GM21447 (cell line): ENCODE results near the gene HHAT.

Source experiments
- ATAC-seq: cut with Tn5 transposase; IDR thresholded peaks from one replicate; pipeline ENCODE4 v1.9.1; 2021; ENCODE audit not compliant: unreplicated experiment

HHAT gene

GRCh38 chr1:210663730-210664573 lies 335.2 kb downstream of the HHAT start:
- ATAC-seq, result no peak

- ATAC-seq, result no peak
Observed at GRCh38 chr1:210669951-210670350, 341.2 kb downstream of the HHAT start.

- ATAC-seq, result no peak
Observed at GRCh38 chr1:210674151-210674550, 345.4 kb downstream of the HHAT start.

DNA sequence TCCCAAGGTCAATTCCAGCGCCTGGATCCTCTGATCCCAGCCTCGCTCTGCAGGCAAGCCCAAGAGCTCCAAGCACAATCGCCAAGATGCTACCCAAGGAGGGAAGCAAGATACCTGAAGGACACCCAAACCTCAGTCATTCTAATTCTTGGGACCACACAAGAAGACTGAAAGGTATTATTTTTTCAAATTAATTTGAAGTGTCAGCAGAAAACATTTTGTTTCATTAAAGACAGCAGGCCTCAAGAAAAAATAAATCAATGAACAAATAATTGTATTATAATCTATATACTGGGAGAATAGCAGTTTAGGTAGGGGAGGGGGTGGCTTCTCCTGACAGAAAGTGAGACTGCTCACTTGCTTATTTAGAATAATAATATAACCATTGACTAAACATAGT lies 347.8 kb downstream of the HHAT start:
- no peak for ATAC-seq

GRCh38 chr1:210677533-210677932 lies 348.8 kb downstream of the HHAT start:
- no peak for ATAC-seq

DNA sequence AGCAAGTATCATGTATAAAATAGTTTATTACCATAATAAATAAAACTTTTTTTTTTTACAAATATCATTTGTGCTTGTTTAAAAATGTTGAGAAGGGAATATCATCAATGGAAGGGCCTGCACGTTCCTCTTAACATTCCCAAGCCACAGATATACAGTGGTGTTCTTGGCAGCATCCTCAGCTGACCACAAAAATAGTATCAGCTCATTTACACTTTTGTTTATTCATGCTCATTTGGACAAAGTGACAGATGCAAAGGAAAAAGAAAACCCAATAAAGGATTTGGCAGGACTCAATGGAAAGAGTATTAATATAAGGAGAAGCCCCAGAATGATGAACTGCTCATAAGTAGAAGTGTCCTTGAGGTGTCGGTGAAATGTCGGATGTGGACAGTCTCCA lies 349.6 kb downstream of the HHAT start:
- ATAC-seq, result no peak

GRCh38 chr1:210681158-210681557 lies 352.5 kb downstream of the HHAT start:
- ATAC-seq, result no peak

DNA sequence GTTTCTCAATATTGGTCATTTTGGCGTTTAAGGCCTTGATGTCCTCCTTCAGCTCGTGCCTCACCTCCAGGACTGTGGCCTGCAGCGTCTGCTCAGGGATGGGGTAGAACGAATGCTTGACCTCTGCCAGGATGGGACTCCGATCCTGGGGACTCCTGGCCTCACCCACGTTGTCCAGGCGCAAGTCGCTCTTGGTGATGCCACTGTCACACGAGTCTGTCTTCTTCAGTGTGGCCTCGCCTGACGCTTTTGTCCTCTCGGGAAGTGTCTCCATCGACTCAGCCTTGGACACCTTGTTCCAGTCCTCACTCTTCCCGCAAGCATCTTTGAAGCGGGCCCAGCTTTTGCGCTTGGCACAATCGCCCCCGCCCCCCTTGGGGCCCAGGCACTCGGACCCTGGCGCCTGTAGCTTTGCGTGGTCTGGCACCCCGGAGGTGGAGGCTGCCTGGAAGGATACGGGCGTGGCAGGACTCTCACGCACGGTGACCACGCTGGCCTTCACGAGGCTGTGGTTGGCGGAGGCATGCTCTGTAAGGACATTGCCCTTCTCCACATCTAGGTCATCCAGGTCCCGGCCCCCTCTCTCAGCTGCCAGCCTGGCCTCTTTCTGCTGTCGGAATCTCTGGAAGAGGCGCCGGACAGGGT lies 354.8 kb downstream of the HHAT start:
- ATAC-seq, result no peak

DNA sequence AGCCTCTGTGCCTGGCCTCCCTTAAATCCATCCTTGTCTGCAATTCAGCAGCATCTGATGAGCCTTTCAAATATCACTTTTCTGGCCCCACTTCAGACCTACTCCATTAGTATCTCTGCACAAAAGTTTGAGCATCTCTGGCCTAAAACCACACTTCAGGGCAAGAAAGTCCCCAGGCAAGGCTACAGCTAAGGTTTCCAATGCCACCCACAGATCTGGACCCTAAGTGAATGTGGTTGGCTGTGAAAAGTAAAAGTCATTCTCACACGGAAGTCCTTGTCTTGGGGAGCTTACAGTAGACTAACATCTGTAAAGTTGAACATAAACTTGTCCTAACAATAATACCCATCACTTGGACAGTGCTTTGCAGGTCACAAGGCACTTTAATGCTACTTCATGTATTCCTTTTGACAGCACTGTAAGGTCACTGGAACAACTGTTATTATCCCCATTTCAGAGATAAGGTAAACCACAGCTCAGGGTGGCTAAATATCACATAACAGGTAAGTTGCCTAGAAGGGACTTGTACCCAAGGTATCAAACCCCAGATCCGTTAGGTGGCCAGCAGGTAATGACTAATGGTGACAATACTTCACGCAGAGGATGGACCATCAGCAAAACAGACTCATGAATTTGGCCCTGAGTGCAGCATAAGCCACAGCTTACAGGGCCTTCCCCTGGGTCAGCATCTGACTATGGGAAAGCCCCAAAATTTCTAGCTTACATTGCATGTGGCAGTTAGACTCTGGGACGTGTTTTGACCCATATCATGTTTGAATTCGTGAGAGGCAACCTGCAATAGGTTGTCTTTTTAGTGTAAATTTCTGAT lies 356.0 kb downstream of the HHAT start:
- peak; percentile 86 for ATAC-seq

DNA sequence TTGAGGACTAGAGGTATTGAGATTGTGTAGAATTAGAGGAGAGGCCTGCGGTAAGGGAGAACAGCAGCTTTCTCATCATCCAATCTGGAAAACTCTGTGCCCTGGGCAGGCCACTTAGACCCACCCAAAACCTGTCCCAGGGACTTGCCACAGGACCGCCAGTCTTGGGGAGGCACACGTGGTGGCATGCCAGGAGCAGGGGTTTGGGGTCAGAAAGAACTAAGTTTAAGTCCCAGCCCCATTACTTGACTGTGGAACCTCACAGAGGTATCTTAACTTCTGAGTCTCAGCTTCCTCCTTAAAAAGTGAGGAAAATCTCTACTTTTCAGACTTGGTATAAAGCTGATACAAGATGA lies 356.6 kb downstream of the HHAT start:
- no peak for ATAC-seq

DNA sequence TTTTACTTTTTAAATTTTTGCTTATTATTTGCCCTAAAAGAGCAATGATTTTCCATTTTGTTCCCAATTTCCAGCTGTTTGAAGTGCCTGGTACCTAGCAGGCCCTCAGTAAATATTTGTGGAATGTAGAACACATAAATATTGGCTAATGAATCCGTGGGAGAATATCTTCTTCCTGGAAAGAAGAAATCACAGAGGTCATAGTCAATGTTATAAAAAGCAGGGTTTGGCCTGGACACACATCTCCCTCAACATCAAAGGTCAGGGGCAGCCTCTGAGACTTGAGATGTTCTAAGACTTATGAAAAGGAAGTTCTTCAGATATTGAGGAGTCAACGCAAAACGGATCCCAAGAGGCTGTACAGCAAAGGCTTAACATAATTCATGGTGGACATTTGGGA lies 358.1 kb downstream of the HHAT start:
- ATAC-seq, result no peak

DNA sequence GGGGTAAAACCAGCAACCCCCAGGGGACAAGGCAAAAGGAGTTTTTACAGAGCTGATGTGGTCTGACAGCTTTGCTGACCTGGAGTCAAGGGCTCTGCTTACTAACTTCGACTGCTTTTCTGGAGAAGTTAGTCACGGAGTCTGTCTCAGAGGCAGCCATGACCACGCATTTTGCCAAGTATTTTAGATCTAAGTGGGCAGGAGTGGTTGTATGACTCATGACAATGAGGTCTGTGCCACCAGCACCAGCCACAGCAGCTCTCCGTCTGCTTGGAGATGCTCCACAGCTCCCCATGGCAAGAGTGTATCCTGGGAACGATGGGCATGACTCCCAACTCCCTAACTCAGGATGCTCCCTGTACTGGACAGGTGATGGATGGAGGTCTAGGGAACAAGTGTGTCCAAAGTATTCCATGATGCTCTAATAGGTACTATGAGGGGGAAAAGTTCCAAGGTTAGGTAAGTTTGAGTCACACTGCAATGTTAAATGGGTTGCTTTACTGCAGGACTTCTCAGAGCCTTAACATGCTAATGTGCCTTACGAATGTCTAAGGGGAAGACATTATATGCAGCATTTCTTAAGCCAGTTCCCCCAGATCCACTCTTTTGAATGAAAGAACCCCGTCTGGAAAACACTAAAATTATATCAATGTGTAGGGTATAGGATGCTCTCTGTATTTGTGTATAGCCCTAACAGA lies 359.0 kb downstream of the HHAT start:
- no peak for ATAC-seq

- ATAC-seq, result no peak
Observed at GRCh38 chr1:210688512-210689234, 360.0 kb downstream of the HHAT start.

GRCh38 chr1:210689826-210690225 lies 361.1 kb downstream of the HHAT start:
- ATAC-seq, result no peak

DNA sequence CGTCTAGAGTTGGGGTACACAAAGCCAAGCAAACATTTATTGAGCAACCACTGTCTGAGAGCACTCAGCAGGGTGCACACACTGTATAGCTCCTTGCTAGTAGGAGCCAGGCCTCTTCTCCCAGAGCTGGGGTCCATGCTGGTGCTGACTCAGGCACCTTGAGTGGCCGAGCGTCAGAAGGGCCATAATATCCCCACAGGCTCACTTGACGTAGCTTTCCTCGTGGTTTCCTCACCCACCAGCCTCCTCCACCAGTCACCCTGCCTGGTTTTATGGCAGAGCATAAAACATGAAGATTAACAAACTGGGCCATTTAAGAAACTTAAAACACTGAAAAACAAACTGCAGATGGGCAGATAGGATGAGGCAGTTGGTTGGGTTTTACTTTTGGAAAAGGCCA lies 361.5 kb downstream of the HHAT start:
- ATAC-seq, result no peak

GRCh38 chr1:210691039-210691610 lies 362.4 kb downstream of the HHAT start:
- ATAC-seq, result no peak

DNA sequence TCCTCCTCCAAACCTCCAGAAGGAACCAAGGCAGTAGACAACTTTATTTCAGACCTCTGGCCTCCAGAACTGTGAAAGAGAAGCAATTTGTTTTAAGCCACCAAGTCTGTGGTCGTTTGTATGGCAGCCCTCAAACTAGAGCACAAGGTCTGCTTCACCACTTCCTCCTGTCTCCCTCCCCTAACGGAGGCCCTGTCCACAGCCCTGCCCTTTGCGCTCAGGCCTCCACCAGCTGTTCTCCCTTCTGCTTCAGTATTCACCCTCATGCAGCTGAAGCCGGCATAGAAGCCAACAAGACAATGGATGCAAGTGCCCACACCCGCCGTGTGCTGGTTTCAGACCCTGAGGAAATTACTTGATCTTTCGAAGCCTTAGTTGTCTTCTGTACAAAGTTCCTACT lies 364.1 kb downstream of the HHAT start:
- no peak for ATAC-seq

GRCh38 chr1:210695026-210695425 lies 366.3 kb downstream of the HHAT start:
- no peak for ATAC-seq

- ATAC-seq, result peak; percentile 96
Observed at GRCh38 chr1:210696709-210697108, 368.0 kb downstream of the HHAT start.

- no peak for ATAC-seq
Observed at GRCh38 chr1:210697185-210697584, 368.5 kb downstream of the HHAT start.
